ENCODE results near the gene NUDC. TPM values are rescaled to one million over a fixed set of nuclear protein-coding genes. Genes with fewer than 3 reads are reported as not detected.

NUDC gene
- total and polyA plus RNA-seq, 2 of the 13 experiments (the other 11 are each of a cell fraction or from before 2014, with no cell fraction given): 34.7 to 104 TPM

GRCh38 chr1:26911399-26912146 is 10.0 kb upstream of the NUDC start (continued):
- TF ChIP-seq HBP1 (CRISPR knock-in tag; IDR thresholded peaks at IDR 0.05; ENCODE audit: low read depth) (no peak), ZBTB7B (CRISPR knock-in tag; IDR thresholded peaks at IDR 0.05) (no peak), SMAD9 (CRISPR knock-in tag; IDR thresholded peaks at IDR 0.05) (0 out of 2 replicates have a peak, but pooled peaks have one; percentile 53), MZF1 (CRISPR knock-in tag; IDR thresholded peaks at IDR 0.05; ENCODE audit: borderline replicate concordance) (no peak), FOXK2 (IDR thresholded peaks at IDR 0.05) (no peak), CCDC6 (CRISPR knock-in tag; IDR thresholded peaks at IDR 0.05) (no peak), RBFOX2 (IDR thresholded peaks at IDR 0.05; ENCODE audit: low read depth, low read length) (peak; percentile 92), ZNF446 (CRISPR knock-in tag; IDR thresholded peaks at IDR 0.05) (no peak), ZNF34 (CRISPR knock-in tag; IDR thresholded peaks at IDR 0.05; ENCODE audit: borderline replicate concordance) (0 out of 2 replicates have a peak, but pooled peaks have one; percentile 12), DR1 (CRISPR knock-in tag; IDR thresholded peaks at IDR 0.05) (no peak), ZFP1 (CRISPR knock-in tag; IDR thresholded peaks at IDR 0.05) (no peak), ZNF616 (CRISPR knock-in tag; IDR thresholded peaks at IDR 0.05; ENCODE audit: low read depth) (no peak), NPAS2 (CRISPR knock-in tag; IDR thresholded peaks at IDR 0.05; ENCODE audit: borderline replicate concordance) (no peak), ZBTB2 (CRISPR knock-in tag; IDR thresholded peaks at IDR 0.05; ENCODE audit: low read depth) (no peak), STAT6 (CRISPR knock-in tag; IDR thresholded peaks at IDR 0.05; ENCODE audit: borderline replicate concordance) (no peak), ZBTB20 (CRISPR knock-in tag; IDR thresholded peaks at IDR 0.05; ENCODE audit: borderline replicate concordance, low read depth) (peak; percentile 33; the same call in 1 of the 2 replicates), ZSCAN5A (CRISPR knock-in tag; IDR thresholded peaks at IDR 0.05; ENCODE audit: borderline replicate concordance) (no peak), RARA (CRISPR knock-in tag; IDR thresholded peaks at IDR 0.05) (no peak), ZNF180 (CRISPR knock-in tag; IDR thresholded peaks at IDR 0.05; ENCODE audit: borderline replicate concordance, low read depth) (0 out of 2 replicates have a peak, but pooled peaks have one; percentile 15), ZNF724P (CRISPR knock-in tag; IDR thresholded peaks at IDR 0.05; ENCODE audit: borderline replicate concordance) (peak; percentile 69; the same call in 1 of the 2 replicates), ZBTB8A (CRISPR knock-in tag; IDR thresholded peaks at IDR 0.05; ENCODE audit: borderline replicate concordance, low read depth) (no peak), ZBTB21 (CRISPR knock-in tag; IDR thresholded peaks at IDR 0.05) (no peak; the same call in 1 of the 2 replicates), ZNF510 (CRISPR knock-in tag; IDR thresholded peaks at IDR 0.05; ENCODE audit: low read depth) (no peak), RCOR2 (CRISPR knock-in tag; IDR thresholded peaks at IDR 0.05) (no peak)

Data from HepG2 (cell line).